Measurements from ENCODE around the gene TMEM131. TPM values are rescaled to one million over a fixed set of nuclear protein-coding genes. Genes with fewer than 3 reads are reported as not detected.

TMEM131 gene
- total and polyA plus RNA-seq, 7 experiments from 2014 or later = 10.6 to 46.4 (median 40.5) TPM

DNA sequence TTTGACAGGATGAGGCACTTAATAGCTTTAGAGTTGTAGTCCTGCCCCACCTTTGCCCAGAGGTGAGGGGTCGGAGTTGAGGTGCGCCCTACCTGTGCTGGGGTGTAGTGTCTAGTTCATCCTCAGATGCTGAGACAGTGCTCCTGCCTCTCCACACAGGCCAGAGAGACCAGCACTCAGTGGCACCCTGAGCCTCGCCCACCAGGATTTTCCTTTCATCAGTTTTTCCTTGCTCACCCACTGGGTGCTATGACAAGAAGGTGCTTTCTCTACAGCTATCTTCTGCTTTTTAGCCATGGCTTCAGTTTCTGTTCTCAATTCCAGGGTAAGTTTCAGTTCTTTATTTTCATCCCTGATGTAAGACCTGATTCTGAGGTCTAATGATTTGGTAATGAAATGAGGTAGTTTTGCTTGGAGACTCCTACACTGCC lies 16.8 kb upstream of the TMEM131 start:
- Mint-ChIP-seq H3K27ac (no peak overlapping the region), H3K36me3 (no peaks in the 10 kb centered on the region), H3K9me3 (peaks cover 0 to 2% (median 0%) of the 10 kb centered on the region in 11 donors), H3K4me3 (no peak overlapping the region), H3K27me3 (peaks cover 0 to 6% (median 0%) of the 10 kb centered on the region in 5 donors), H3K4me1 (peaks cover 0 to 20% (median 0%) of the 10 kb centered on the region in 7 donors)
- intact Hi-C loops (cut with micrococcal nuclease) = no loop called here
- peak; percentile 80 for ATAC-seq
- no peaks in the 10 kb centered on the region for H3K4me1 ChIP-seq (ENCODE audit: control insufficient read depth in 2 of 2, insufficient read depth in 2 of 2, low read length in 2 of 2)
- no peak overlapping the region for H3K27ac ChIP-seq (ENCODE audit: low read depth, low read length)
- DNase-seq = peak in 1 of 9 donors; percentile 66
- H3K4me3 ChIP-seq (ENCODE audit: low read length) = no peak overlapping the region
- ChIA-PET POLR2A (no interaction called here), CTCF (no interaction called here)
- no peaks in the 10 kb centered on the region for H3K27me3 ChIP-seq (ENCODE audit: control insufficient read depth in 2 of 2, insufficient read depth in 2 of 2, low read length in 2 of 2)
- no peaks in the 10 kb centered on the region for H3K36me3 ChIP-seq (ENCODE audit: control insufficient read depth in 2 of 3, insufficient read depth in 3 of 3, low read length in 3 of 3)
- H3K9me3 ChIP-seq (ENCODE audit: control insufficient read depth in 2 of 3, low read length in 3 of 3) = no peaks in the 10 kb centered on the region

DNA sequence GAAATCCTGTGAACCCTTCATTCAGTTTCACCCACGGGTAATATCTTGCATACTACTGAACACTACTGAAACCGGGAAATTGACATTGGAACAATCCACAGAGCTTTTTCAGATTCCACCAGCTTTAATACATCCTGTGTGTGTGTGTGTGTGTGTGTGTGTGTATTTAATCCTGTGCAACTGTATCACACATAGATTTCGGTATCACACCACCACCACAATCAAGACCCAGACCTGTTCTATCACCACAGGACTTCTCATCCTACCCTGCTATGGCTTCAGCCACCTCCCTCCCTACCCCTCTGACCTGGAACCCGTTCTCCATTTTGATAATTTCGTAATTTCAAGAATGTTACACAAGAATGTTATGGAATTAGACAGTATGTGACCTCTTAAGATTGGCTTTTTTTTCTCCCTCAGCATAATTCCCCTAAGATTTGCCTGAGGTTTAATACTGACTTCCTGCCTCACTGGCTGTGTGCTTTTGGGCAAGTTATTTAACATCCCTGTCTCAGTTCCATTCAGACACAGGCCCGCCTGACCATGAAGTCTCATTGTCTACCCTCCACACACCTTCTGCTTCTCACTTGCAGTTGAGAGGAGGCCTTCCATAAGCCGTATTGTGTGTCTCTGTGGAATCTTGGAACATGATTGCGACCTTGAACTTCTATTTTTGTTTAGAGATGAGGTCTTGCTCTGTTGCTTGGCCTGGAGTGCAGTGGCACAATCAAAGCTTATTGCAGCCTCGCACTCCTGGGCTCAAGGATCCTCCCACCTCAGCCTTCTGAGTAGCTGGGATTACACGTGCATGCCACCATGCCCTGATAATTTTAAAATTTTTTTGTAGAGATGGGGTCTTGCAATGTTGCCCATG lies 14.4 kb upstream of the TMEM131 start:
- POLR2A ChIA-PET = no interaction called here
- Mint-ChIP-seq H3K36me3 (no peaks in the 10 kb centered on the region), H3K27me3 (peaks cover 0 to 8% (median 0%) of the 10 kb centered on the region in 5 donors), H3K4me1 (peaks cover 0 to 20% (median 0%) of the 10 kb centered on the region in 7 donors), H3K27ac (peak overlapping the region in 1 of 9 donors; percentile 41), H3K9me3 (peaks cover 0 to 2% (median 0%) of the 10 kb centered on the region in 11 donors), H3K4me3 (no peak overlapping the region)
- Histone ChIP-seq H3K9me3 (ENCODE audit: control insufficient read depth in 2 of 3, low read length in 3 of 3) (no peaks in the 10 kb centered on the region), H3K27ac (ENCODE audit: low read depth, low read length) (no peak overlapping the region), H3K4me1 (ENCODE audit: control insufficient read depth in 2 of 2, insufficient read depth in 2 of 2, low read length in 2 of 2) (no peaks in the 10 kb centered on the region), H3K27me3 (ENCODE audit: control insufficient read depth in 2 of 2, insufficient read depth in 2 of 2, low read length in 2 of 2) (no peaks in the 10 kb centered on the region), H3K36me3 (ENCODE audit: control insufficient read depth in 2 of 3, insufficient read depth in 3 of 3, low read length in 3 of 3) (no peaks in the 10 kb centered on the region), H3K4me3 (ENCODE audit: low read length) (no peak overlapping the region)
- intact Hi-C loops (cut with micrococcal nuclease) = no loop called here
- ATAC-seq (no peak), DNase-seq (no peak)
- CTCF ChIA-PET = no interaction called here

DNA sequence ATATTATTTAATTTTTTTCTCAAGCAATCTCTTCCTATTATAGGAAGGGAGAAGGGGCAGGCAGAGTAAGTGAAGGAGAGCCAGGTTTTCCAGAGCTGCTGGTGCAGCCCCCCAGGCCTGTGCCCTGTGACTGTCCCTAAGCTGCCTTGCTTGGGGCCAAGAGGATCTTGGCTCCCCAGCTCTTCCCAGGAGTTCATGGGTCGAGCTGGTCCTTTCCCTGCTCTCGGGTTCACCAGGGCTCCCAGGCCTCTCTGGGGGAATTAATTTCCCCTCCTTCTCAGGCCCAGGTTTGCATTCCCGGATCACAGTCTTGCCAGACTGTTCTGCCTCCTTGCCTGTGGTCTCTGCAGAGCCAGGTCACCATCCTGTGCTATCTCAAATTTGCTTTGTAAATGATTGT lies 12.7 kb upstream of the TMEM131 start:
- no peaks in the 10 kb centered on the region for H3K9me3 ChIP-seq (ENCODE audit: control insufficient read depth in 2 of 3, low read length in 3 of 3)
- Mint-ChIP-seq H3K27me3 (peaks cover 0 to 3% (median 0%) of the 10 kb centered on the region in 5 donors), H3K9me3 (peaks cover 0 to 2% (median 0%) of the 10 kb centered on the region in 11 donors), H3K4me1 (peaks cover 0 to 17% (median 0%) of the 10 kb centered on the region in 7 donors), H3K36me3 (no peaks in the 10 kb centered on the region), H3K4me3 (no peak overlapping the region), H3K27ac (no peak overlapping the region)
- DNase-seq (no peak), ATAC-seq (no peak)
- POLR2A ChIA-PET = no interaction called here
- no peaks in the 10 kb centered on the region for H3K36me3 ChIP-seq (ENCODE audit: control insufficient read depth in 2 of 3, insufficient read depth in 3 of 3, low read length in 3 of 3)
- CTCF ChIA-PET = no interaction called here
- intact Hi-C loops (cut with micrococcal nuclease) = no loop called here
- H3K27me3 ChIP-seq (ENCODE audit: control insufficient read depth in 2 of 2, insufficient read depth in 2 of 2, low read length in 2 of 2) = no peaks in the 10 kb centered on the region
- H3K4me3 ChIP-seq (ENCODE audit: low read length) = no peak overlapping the region
- no peaks in the 10 kb centered on the region for H3K4me1 ChIP-seq (ENCODE audit: control insufficient read depth in 2 of 2, insufficient read depth in 2 of 2, low read length in 2 of 2)
- no peak overlapping the region for H3K27ac ChIP-seq (ENCODE audit: low read depth, low read length)

DNA sequence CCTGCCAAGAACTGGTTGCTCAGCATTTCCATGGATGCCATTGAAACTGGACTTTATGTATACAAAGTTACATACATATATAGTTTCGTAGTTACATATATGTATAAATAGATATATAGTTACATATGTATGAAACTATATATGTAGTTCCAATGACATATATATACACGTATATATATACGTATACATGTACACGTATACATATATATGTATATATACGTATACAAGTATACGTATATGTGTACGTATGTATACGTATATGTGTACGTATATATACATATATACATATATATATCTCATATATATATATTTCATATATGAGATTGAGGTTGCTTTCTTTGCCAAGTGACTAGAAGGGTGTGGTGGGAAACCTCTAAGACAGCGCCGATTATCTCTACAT lies 10.6 kb upstream of the TMEM131 start:
- H3K27me3 ChIP-seq (ENCODE audit: control insufficient read depth in 2 of 2, insufficient read depth in 2 of 2, low read length in 2 of 2) = no peaks in the 10 kb centered on the region
- no peaks in the 10 kb centered on the region for H3K4me1 ChIP-seq (ENCODE audit: control insufficient read depth in 2 of 2, insufficient read depth in 2 of 2, low read length in 2 of 2)
- Mint-ChIP-seq H3K27me3 (peaks cover 0 to 3% (median 0%) of the 10 kb centered on the region in 5 donors), H3K27ac (no peak overlapping the region), H3K36me3 (no peaks in the 10 kb centered on the region), H3K9me3 (no peaks in the 10 kb centered on the region), H3K4me3 (no peak overlapping the region), H3K4me1 (peaks cover 0 to 9% (median 0%) of the 10 kb centered on the region in 7 donors)
- DNase-seq (no peak), ATAC-seq (no peak)
- no peak overlapping the region for H3K4me3 ChIP-seq (ENCODE audit: low read length)
- ChIA-PET POLR2A (no interaction called here), CTCF (no interaction called here)
- no peak overlapping the region for H3K27ac ChIP-seq (ENCODE audit: low read depth, low read length)
- intact Hi-C loops (cut with micrococcal nuclease) = no loop called here
- no peaks in the 10 kb centered on the region for H3K36me3 ChIP-seq (ENCODE audit: control insufficient read depth in 2 of 3, insufficient read depth in 3 of 3, low read length in 3 of 3)
- no peaks in the 10 kb centered on the region for H3K9me3 ChIP-seq (ENCODE audit: control insufficient read depth in 2 of 3, low read length in 3 of 3)

DNA sequence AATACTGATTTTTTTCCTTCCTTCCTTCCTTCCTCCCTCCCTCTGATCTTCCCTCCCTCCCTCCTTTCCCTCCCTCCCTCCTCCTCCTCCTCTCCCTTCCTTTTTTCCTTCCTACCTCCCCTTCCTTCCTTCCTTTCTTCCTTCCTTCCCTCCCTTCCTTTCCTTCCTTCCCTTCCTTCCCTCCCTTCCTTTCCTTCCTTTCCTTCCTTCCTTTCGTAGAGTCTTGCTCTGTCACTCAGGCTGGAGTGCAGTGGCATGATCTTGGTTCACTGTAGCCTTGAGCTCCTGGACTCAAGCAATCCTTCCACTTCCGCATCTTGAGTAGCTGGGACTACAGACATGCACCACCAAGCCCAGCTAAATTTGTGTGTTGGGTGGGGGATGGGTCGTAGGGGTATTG lies 8.9 kb upstream of the TMEM131 start:
- intact Hi-C loops (cut with micrococcal nuclease) = no loop called here
- H3K9me3 ChIP-seq (ENCODE audit: control insufficient read depth in 2 of 3, low read length in 3 of 3) = no peaks in the 10 kb centered on the region
- ATAC-seq (no peak), DNase-seq (no peak)
- no peaks in the 10 kb centered on the region for H3K4me1 Mint-ChIP-seq
- no peaks in the 10 kb centered on the region for H3K27me3 ChIP-seq (ENCODE audit: control insufficient read depth in 2 of 2, insufficient read depth in 2 of 2, low read length in 2 of 2)
- H3K27me3 Mint-ChIP-seq = peaks cover 0 to 3% (median 0%) of the 10 kb centered on the region in 5 donors
- H3K27ac ChIP-seq (ENCODE audit: low read depth, low read length) = no peak overlapping the region
- no peaks in the 10 kb centered on the region for H3K9me3 Mint-ChIP-seq
- H3K36me3 Mint-ChIP-seq = no peaks in the 10 kb centered on the region
- H3K4me3 ChIP-seq (ENCODE audit: low read length) = no peak overlapping the region
- no peak overlapping the region for H3K27ac Mint-ChIP-seq
- CTCF ChIA-PET = no interaction called here
- POLR2A ChIA-PET = no interaction called here
- H3K4me3 Mint-ChIP-seq = no peak overlapping the region
- no peaks in the 10 kb centered on the region for H3K36me3 ChIP-seq (ENCODE audit: control insufficient read depth in 2 of 3, insufficient read depth in 3 of 3, low read length in 3 of 3)
- H3K4me1 ChIP-seq (ENCODE audit: control insufficient read depth in 2 of 2, insufficient read depth in 2 of 2, low read length in 2 of 2) = no peaks in the 10 kb centered on the region

DNA sequence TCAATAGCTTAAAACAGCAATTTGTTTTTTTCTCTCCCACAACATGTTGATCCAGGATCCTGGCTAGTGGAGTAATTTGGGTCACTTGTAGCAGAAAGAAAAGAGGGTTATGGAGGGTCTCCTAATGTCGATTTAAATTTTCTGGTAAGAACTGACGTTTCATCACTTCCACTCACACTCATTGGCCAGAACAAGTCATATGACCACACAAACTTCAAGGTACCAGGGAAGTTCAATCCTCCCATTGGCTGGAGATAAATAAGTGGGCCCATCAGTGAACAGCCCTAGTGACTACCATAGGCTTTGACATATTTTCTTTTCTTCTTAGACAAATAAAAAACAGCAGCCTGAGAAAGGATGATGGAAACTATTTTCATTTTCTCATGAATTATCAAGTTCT lies 8.3 kb upstream of the TMEM131 start:
- Mint-ChIP-seq H3K27me3 (peaks cover 0 to 3% (median 0%) of the 10 kb centered on the region in 5 donors), H3K9me3 (no peaks in the 10 kb centered on the region), H3K36me3 (no peaks in the 10 kb centered on the region), H3K4me1 (no peaks in the 10 kb centered on the region), H3K4me3 (no peak overlapping the region), H3K27ac (no peak overlapping the region)
- DNase-seq = no peak
- ChIA-PET CTCF (no interaction called here), POLR2A (no interaction called here)
- intact Hi-C loops (cut with micrococcal nuclease) = no loop called here
- H3K27me3 ChIP-seq (ENCODE audit: control insufficient read depth in 2 of 2, insufficient read depth in 2 of 2, low read length in 2 of 2) = no peaks in the 10 kb centered on the region
- H3K9me3 ChIP-seq (ENCODE audit: control insufficient read depth in 2 of 3, low read length in 3 of 3) = no peaks in the 10 kb centered on the region
- no peaks in the 10 kb centered on the region for H3K4me1 ChIP-seq (ENCODE audit: control insufficient read depth in 2 of 2, insufficient read depth in 2 of 2, low read length in 2 of 2)
- ATAC-seq = no peak
- no peak overlapping the region for H3K4me3 ChIP-seq (ENCODE audit: low read length)
- H3K27ac ChIP-seq (ENCODE audit: low read depth, low read length) = no peak overlapping the region
- H3K36me3 ChIP-seq (ENCODE audit: control insufficient read depth in 2 of 3, insufficient read depth in 3 of 3, low read length in 3 of 3) = no peaks in the 10 kb centered on the region

DNA sequence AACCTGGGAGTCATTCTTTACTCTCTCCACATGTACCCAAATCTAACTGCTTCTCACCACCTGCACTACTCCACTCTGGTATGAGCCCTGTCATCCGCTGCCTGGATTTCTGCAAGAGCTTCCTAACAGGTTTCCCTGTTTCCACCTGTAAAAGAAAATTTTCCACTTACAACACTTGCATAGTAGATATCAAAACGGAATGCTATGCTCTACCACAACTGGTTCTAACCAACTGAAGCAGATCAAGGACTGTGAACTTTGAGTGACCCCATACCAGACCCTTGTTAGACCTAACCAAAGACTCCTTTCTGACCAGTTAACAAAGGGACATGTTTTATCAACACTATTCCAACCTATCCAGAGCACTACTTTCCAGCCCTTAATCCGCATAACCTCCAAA lies 3.8 kb upstream of the TMEM131 start:
- ATAC-seq (no peak), DNase-seq (no peak)
- Histone ChIP-seq H3K36me3 (ENCODE audit: control insufficient read depth in 2 of 3, insufficient read depth in 3 of 3, low read length in 3 of 3) (peaks cover 0 to 5% (median 0%) of the 10 kb centered on the region in 3 experiments), H3K27ac (ENCODE audit: low read depth, low read length) (no peak overlapping the region), H3K4me1 (ENCODE audit: control insufficient read depth in 2 of 2, insufficient read depth in 2 of 2, low read length in 2 of 2) (peaks cover 3 to 4% of the 10 kb centered on the region in 2 donors), H3K4me3 (ENCODE audit: low read length) (no peak overlapping the region), H3K27me3 (ENCODE audit: control insufficient read depth in 2 of 2, insufficient read depth in 2 of 2, low read length in 2 of 2) (no peaks in the 10 kb centered on the region), H3K9me3 (ENCODE audit: control insufficient read depth in 2 of 3, low read length in 3 of 3) (no peaks in the 10 kb centered on the region)
- Mint-ChIP-seq H3K27ac (no peak overlapping the region), H3K4me3 (no peak overlapping the region), H3K36me3 (no peaks in the 10 kb centered on the region), H3K27me3 (peaks cover 0 to 6% (median 0%) of the 10 kb centered on the region in 5 donors), H3K4me1 (peaks cover 0 to 12% (median 5%) of the 10 kb centered on the region in 7 donors), H3K9me3 (no peaks in the 10 kb centered on the region)
- POLR2A ChIA-PET = no interaction called here
- intact Hi-C loops (cut with micrococcal nuclease) = loop anchor here (5.0 to 10.0 kb wide), 8 partner anchors 192 to 1235 kb away; partner anchors contain the start of genes ACTR1B (in 1 of the 2), CNNM4 (in 1 of the 2), COX5B (in 1 of the 2) and MGAT4A (in 1 of the 2)
- CTCF ChIA-PET = no interaction called here

Measured in naive thymus-derived CD4-positive, alpha-beta T cell (primary cell).